Measurements from ENCODE around the gene MMP12. TPM values are rescaled to one million over a fixed set of nuclear protein-coding genes. Genes with fewer than 3 reads are reported as not detected.
A peak's percentile ranks its signal among the peaks of the same experiment; 100 is the strongest.

The MMP12 gene
- total RNA-seq (2021; ENCODE audit: unreplicated experiment) (not detected), Bru-seq, nascent RNA (percentile 7 among the genes with signal in this experiment), BruChase-seq, experiment 1, labeled RNA remaining after a 2-hour chase (not detected), BruChase-seq, experiment 2, labeled RNA remaining after a 6-hour chase (percentile 7 among the genes with signal in this experiment)
- not detected for polyA plus RNA-seq (2012; ENCODE audit: insufficient read length)
- long read RNA-seq, result 0 reads

- no peak for ATAC-seq
- BruUV-seq (replicated peaks), result no TSS peak
- Histone ChIP-seq H3K27ac (ENCODE audit: low read length) (no peak within 1 kb of the TSS), H3K4me3 (ENCODE audit: low read depth in 2 of 2, low read length in 2 of 2) (no peak within 1 kb of the TSS), H3K9me3 (ENCODE audit: control insufficient read depth, insufficient read depth, low read depth, low read length) (no peaks in the 10 kb centered on the region), H3K36me3 (ENCODE audit: control insufficient read depth, insufficient read depth, low read length) (no peaks in the 10 kb centered on the region), H3K27me3 (ENCODE audit: control insufficient read depth, insufficient read depth, low read length) (peaks cover 9% of the 10 kb centered on the region; the same call in 1 of the 2 replicates), H3K4me1 (ENCODE audit: control insufficient read depth, insufficient read depth, low read length) (no peaks in the 10 kb centered on the region)
- TF ChIP-seq SIN3A (IDR thresholded peaks at IDR 0.05; ENCODE audit: borderline replicate concordance, insufficient read depth, low read depth, low read length) (no peak), TCF7L2 (IDR thresholded peaks at IDR 0.05; ENCODE audit: low read depth, low read length) (no peak), CTCF (IDR thresholded peaks at IDR 0.05) (no peak), POLR2AphosphoS5 (IDR thresholded peaks at IDR 0.05; ENCODE audit: low read depth, low read length) (no peak), REST (IDR thresholded peaks at IDR 0.05; ENCODE audit: insufficient read depth in 1 of 2, low read depth in 2 of 2, low read length in 1 of 2) (no peak)
- POLR2A ChIA-PET, result no interaction called here
- intact Hi-C loops (cut with micrococcal nuclease; ENCODE audit: unreplicated experiment), result no loop called here
- no peak for DNase-seq (ENCODE audit: low read depth, low spot score)
- CTCF ChIA-PET, result no interaction called here
- in situ Hi-C loops (cut with HindIII; ENCODE audit: low pct_unique_long_range_greater_than_20kb, low sequenced_read_pairs), result no loop called here
Observed at GRCh38 chr11:102874852-102875251, at the start of gene MMP12. Gene MMP12, minus strand, starts transcription at chr11:102874982. Its CDS starts 45 bp downstream, at chr11:102874937.

GRCh38 chr11:102921587-102922220, 46.9 kb upstream of the MMP12 start:
- no peak for TF ChIP-seq REST (IDR thresholded peaks at IDR 0.05; ENCODE audit: insufficient read depth in 1 of 2, low read depth in 2 of 2, low read length in 1 of 2)
- no peak for TF ChIP-seq POLR2AphosphoS5 (IDR thresholded peaks at IDR 0.05; ENCODE audit: low read depth, low read length)
- no peak for TF ChIP-seq SIN3A (IDR thresholded peaks at IDR 0.05; ENCODE audit: borderline replicate concordance, insufficient read depth, low read depth, low read length)
- TF ChIP-seq CTCF (IDR thresholded peaks at IDR 0.05), result no peak
- no peak for TF ChIP-seq TCF7L2 (IDR thresholded peaks at IDR 0.05; ENCODE audit: low read depth, low read length)
- Histone ChIP-seq H3K4me1 (ENCODE audit: control insufficient read depth, insufficient read depth, low read length) (no peaks in the 10 kb centered on the region), H3K27me3 (ENCODE audit: control insufficient read depth, insufficient read depth, low read length) (peaks cover 3% of the 10 kb centered on the region; the same call in 1 of the 2 replicates), H3K4me3 (ENCODE audit: low read depth in 2 of 2, low read length in 2 of 2) (no peak overlapping the region), H3K9me3 (ENCODE audit: control insufficient read depth, insufficient read depth, low read depth, low read length) (no peaks in the 10 kb centered on the region), H3K27ac (ENCODE audit: low read length) (no peak overlapping the region), H3K36me3 (ENCODE audit: control insufficient read depth, insufficient read depth, low read length) (no peaks in the 10 kb centered on the region)
- intact Hi-C loops (cut with micrococcal nuclease; ENCODE audit: unreplicated experiment), result no loop called here
- DNase-seq (ENCODE audit: low read depth, low spot score), result no peak
- in situ Hi-C loops (cut with HindIII; ENCODE audit: low pct_unique_long_range_greater_than_20kb, low sequenced_read_pairs), result no loop called here
- CTCF ChIA-PET, result no interaction called here
- ATAC-seq, result no peak
- POLR2A ChIA-PET, result no interaction called here
- BruUV-seq (replicated peaks), result no TSS peak
